MM.1S (cell line): ENCODE results near the gene UST.

ENCODE experiments used
- DNase-seq: peaks from one replicate; pipeline ENCODE4 v3.0.0-alpha.2; 2015
- H2AFZ ChIP-seq: fragments of 300-600 bp; sonication (generic); 2 replicates; pipeline ENCODE4 v1.6.0; 2016; ENCODE audit warnings: antibody characterized with exemption, low read length
- H3F3A ChIP-seq: fragments of 300-600 bp; sonication (generic); 2 replicates; pipeline ENCODE4 v1.6.1; 2016; ENCODE audit warnings: mild to moderate bottlenecking, antibody characterized with exemption, low read length, moderate library complexity, mixed read lengths; ENCODE audit not compliant: insufficient read depth
- H3K27ac ChIP-seq: fragments of 300-600 bp; sonication (generic); 2 replicates; pipeline ENCODE4 v1.5.1; 2016; ENCODE audit warnings: mild to moderate bottlenecking, low read length
- H3K27me3 ChIP-seq: fragments of 300-600 bp; sonication (generic); replicated peaks from 2 replicates; pipeline ENCODE4 v1.6.0; 2016; ENCODE audit warnings: low read length; ENCODE audit not compliant: insufficient read depth
- H3K36me3 ChIP-seq: fragments of 300-600 bp; sonication (generic); replicated peaks from 2 replicates; pipeline ENCODE4 v1.6.1; 2016; ENCODE audit warnings: mild to moderate bottlenecking, low read length, mixed read lengths; ENCODE audit not compliant: insufficient read depth
- H3K4me1 ChIP-seq: fragments of 300-600 bp; sonication (generic); 2 replicates; pipeline ENCODE4 v1.6.1; 2016; ENCODE audit warnings: low read length, mixed read lengths
- H3K4me2 ChIP-seq: fragments of 300-600 bp; sonication (generic); 2 replicates; pipeline ENCODE4 v1.6.0; 2016; ENCODE audit warnings: low read depth, low read length
- H3K4me3 ChIP-seq: fragments of 300-600 bp; sonication (generic); 2 replicates; pipeline ENCODE4 v1.5.1; 2016; ENCODE audit warnings: low read length, mixed read lengths
- H3K79me2 ChIP-seq: fragments of 300-600 bp; sonication (generic); 2 replicates; pipeline ENCODE4 v1.6.1; 2016; ENCODE audit warnings: mixed run types, low read length, mixed read lengths
- H3K9ac ChIP-seq: fragments of 300-600 bp; sonication (generic); 2 replicates; pipeline ENCODE4 v1.6.1; 2016; ENCODE audit warnings: low read length, mixed read lengths
- H3K9me2 ChIP-seq: fragments of 300-600 bp; sonication (generic); replicated peaks from 2 replicates; pipeline ENCODE4 v1.6.1; 2016; ENCODE audit warnings: mild to moderate bottlenecking, low read length, mixed read lengths; ENCODE audit not compliant: insufficient read depth
- H3K9me3 ChIP-seq: fragments of 300-600 bp; sonication (generic); replicated peaks from 2 replicates; pipeline ENCODE4 v1.6.1; 2016; ENCODE audit warnings: mild to moderate bottlenecking, low read length, mixed read lengths; ENCODE audit not compliant: insufficient read depth
- H4K20me1 ChIP-seq: fragments of 300-600 bp; sonication (generic); 2 replicates; pipeline ENCODE4 v1.6.1; 2016; ENCODE audit warnings: mild to moderate bottlenecking, low read length, moderate library complexity, mixed read lengths; ENCODE audit not compliant: insufficient read depth
- CTCF ChIP-seq: fragments of 300-600 bp; sonication (generic); IDR thresholded peaks from 2 replicates; pipeline ENCODE4 v1.5.1; 2016; ENCODE audit warnings: antibody characterized with exemption, low read length, mixed read lengths
- EZH2 ChIP-seq: fragments of 300-600 bp; sonication (generic); optimal IDR thresholded peaks from 2 replicates; pipeline ENCODE3; 2017; ENCODE audit warnings: low read depth, mild to moderate bottlenecking, antibody characterized with exemption, low read length, mixed read lengths
- EZH2phosphoT487 ChIP-seq: fragments of 300-600 bp; sonication (generic); IDR thresholded peaks from 2 replicates; pipeline ENCODE4 v1.6.1; 2018; ENCODE audit warnings: antibody characterized with exemption, low read length

UST gene

GRCh38 chr6:148819852-148820251, 73.0 kb downstream of the UST start:
- no peak overlapping the region for H3K27ac ChIP-seq
- no peaks in the 10 kb centered on the region for H3K79me2 ChIP-seq
- H3F3A ChIP-seq: no peaks in the 10 kb centered on the region
- no peak overlapping the region for H3K4me3 ChIP-seq
- no peak for DNase-seq
- H3K4me1 ChIP-seq: no peaks in the 10 kb centered on the region
- no peak for TF ChIP-seq EZH2phosphoT487
- no peak for TF ChIP-seq CTCF
- TF ChIP-seq EZH2: no peak
- no peaks in the 10 kb centered on the region for H3K9me2 ChIP-seq
- no peak overlapping the region for H2AFZ ChIP-seq
- no peak overlapping the region for H3K4me2 ChIP-seq
- no peak overlapping the region for H3K9ac ChIP-seq
- no peaks in the 10 kb centered on the region for H3K27me3 ChIP-seq
- no peaks in the 10 kb centered on the region for H3K9me3 ChIP-seq
- H3K36me3 ChIP-seq: no peaks in the 10 kb centered on the region
- H4K20me1 ChIP-seq: no peaks in the 10 kb centered on the region

GRCh38 chr6:148822819-148823218, 76.0 kb downstream of the UST start:
- Histone ChIP-seq H3K4me3 (no peak overlapping the region), H3K79me2 (no peaks in the 10 kb centered on the region), H2AFZ (no peak overlapping the region), H4K20me1 (no peaks in the 10 kb centered on the region), H3K9me2 (no peaks in the 10 kb centered on the region), H3K4me1 (no peaks in the 10 kb centered on the region), H3K36me3 (no peaks in the 10 kb centered on the region), H3K9me3 (no peaks in the 10 kb centered on the region), H3K27me3 (no peaks in the 10 kb centered on the region), H3F3A (no peaks in the 10 kb centered on the region), H3K9ac (no peak overlapping the region), H3K27ac (no peak overlapping the region), H3K4me2 (no peak overlapping the region)
- no peak for DNase-seq
- TF ChIP-seq CTCF (no peak), EZH2 (no peak), EZH2phosphoT487 (no peak)

- no peaks in the 10 kb centered on the region for H3K4me1 ChIP-seq
- no peak overlapping the region for H3K27ac ChIP-seq
- H3K4me3 ChIP-seq: no peak overlapping the region
- no peaks in the 10 kb centered on the region for H3K9me3 ChIP-seq
- no peaks in the 10 kb centered on the region for H3F3A ChIP-seq
- H4K20me1 ChIP-seq: no peaks in the 10 kb centered on the region
- H3K9me2 ChIP-seq: no peaks in the 10 kb centered on the region
- H3K4me2 ChIP-seq: no peak overlapping the region
- no peaks in the 10 kb centered on the region for H3K79me2 ChIP-seq
- H2AFZ ChIP-seq: no peak overlapping the region
- H3K36me3 ChIP-seq: no peaks in the 10 kb centered on the region
- no peak overlapping the region for H3K9ac ChIP-seq
- TF ChIP-seq CTCF: no peak
- TF ChIP-seq EZH2phosphoT487: no peak
- no peak for TF ChIP-seq EZH2
- DNase-seq: no peak
- H3K27me3 ChIP-seq: no peaks in the 10 kb centered on the region
Observed at GRCh38 chr6:148824291-148824690, 77.5 kb downstream of the UST start.
